Activated CD8-positive, alpha-beta T cell treated with anti-CD3 and anti-CD28 coated beads, Interleukin-2, amount 10 ng/mL, durations not matched to agents 7 days and 5 days (primary cell): ENCODE results near the gene FKBP15. TPM values are rescaled to one million over a fixed set of nuclear protein-coding genes. Genes with fewer than 3 reads are reported as not detected.

ENCODE experiments used
- ATAC-seq: fragments of 150-1000 bp; cut with Tn5 transposase; one replicate; pipeline ENCODE4 v1.10.0; 2021; ENCODE audit warnings: moderate library complexity
- CTCF ChIA-PET: fragments of 350-600 bp; sonication (Branson Sonifier 250); formaldehyde crosslinking; loops from one replicate; lab custom pipeline; 2021; ENCODE audit warnings: antibody characterized with exemption; lab: Charles Lee
- POLR2A ChIA-PET: fragments of 350-600 bp; sonication (Branson Sonifier 250); formaldehyde crosslinking; loops from one replicate; lab custom pipeline; 2021; ENCODE audit warnings: antibody characterized with exemption; lab: Charles Lee
- DNase-seq: peaks from one replicate; pipeline ENCODE4 v3.0.0-alpha.2; 2020
- H3K27ac Mint-ChIP-seq: one replicate; pipeline ENCODE4 v1.8.0; 2021; ENCODE audit warnings: mild to moderate bottlenecking, mixed read lengths
- H3K27me3 Mint-ChIP-seq: one replicate; pipeline ENCODE4 v1.8.0; 2021; ENCODE audit warnings: low read depth, mixed read lengths
- H3K36me3 Mint-ChIP-seq: one replicate; pipeline ENCODE4 v1.8.0; 2021; ENCODE audit warnings: low read depth, mixed read lengths
- H3K4me1 Mint-ChIP-seq: one replicate; pipeline ENCODE4 v1.8.0; 2021; ENCODE audit warnings: low read depth, mixed read lengths
- H3K4me3 Mint-ChIP-seq: one replicate; pipeline ENCODE4 v1.8.0; 2021; ENCODE audit warnings: mild to moderate bottlenecking, mixed read lengths
- H3K9me3 Mint-ChIP-seq: one replicate; pipeline ENCODE4 v1.8.0; 2022; ENCODE audit warnings: mixed read lengths; ENCODE audit not compliant: insufficient read depth
- total RNA-seq, 2 experiments: library from RNA; stranded (reverse); gene quantifications; one replicate each; pipeline ENCODE4 v1.2.3, GENCODE V29; 2021

FKBP15 gene
- total RNA-seq, 2 experiments from 2014 or later, result 34.5 to 36.3 TPM

GRCh38 chr9:113181165-113181564, 39.9 kb downstream of the FKBP15 start:
- Mint-ChIP-seq H3K4me1 (no peaks in the 10 kb centered on the region), H3K27ac (no peak overlapping the region), H3K36me3 (peaks cover 70% of the 10 kb centered on the region), H3K27me3 (no peaks in the 10 kb centered on the region), H3K4me3 (no peak overlapping the region), H3K9me3 (no peaks in the 10 kb centered on the region)
- no peak for DNase-seq
- CTCF ChIA-PET, result no interaction called here
- no peak for ATAC-seq
- POLR2A ChIA-PET, result no interaction called here

- no peak for ATAC-seq
- Mint-ChIP-seq H3K4me3 (no peak overlapping the region), H3K27me3 (no peaks in the 10 kb centered on the region), H3K27ac (no peak overlapping the region), H3K36me3 (peaks cover 65% of the 10 kb centered on the region), H3K4me1 (no peaks in the 10 kb centered on the region), H3K9me3 (no peaks in the 10 kb centered on the region)
- no peak for DNase-seq
- ChIA-PET CTCF (interaction anchor here (1.0 to 1.6 kb wide), 3 partner anchors 24 to 221 kb away, joined by 3 to 4 read pairs (median 3); partner anchors contain the start of gene ALAD), POLR2A (no interaction called here)
Observed at GRCh38 chr9:113179839-113180238, 41.2 kb downstream of the FKBP15 start.

DNA sequence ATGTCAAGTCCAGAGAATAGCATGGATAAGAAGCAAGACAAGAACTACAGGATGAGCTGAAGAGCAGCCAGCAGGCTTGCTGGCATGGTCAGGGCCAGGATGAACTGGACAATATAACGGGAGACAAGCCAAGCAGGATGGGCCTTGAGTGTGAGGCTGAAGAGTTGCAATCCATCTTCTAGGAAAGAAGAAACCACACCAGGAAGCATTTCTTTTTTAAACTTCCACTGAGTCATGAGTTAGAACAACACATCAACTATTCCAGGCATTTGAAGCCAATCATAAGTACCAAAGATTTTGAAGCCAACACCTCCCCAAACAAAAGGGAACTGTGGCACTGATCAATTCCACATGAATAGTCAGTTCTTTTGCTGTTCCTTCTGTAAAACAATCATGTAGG, 43.0 kb downstream of the FKBP15 start:
- ATAC-seq (no peak), DNase-seq (no peak)
- ChIA-PET POLR2A (no interaction called here), CTCF (no interaction called here)
- Mint-ChIP-seq H3K27me3 (no peaks in the 10 kb centered on the region), H3K4me3 (no peak overlapping the region), H3K36me3 (peaks cover 63% of the 10 kb centered on the region), H3K9me3 (no peaks in the 10 kb centered on the region), H3K4me1 (no peaks in the 10 kb centered on the region), H3K27ac (no peak overlapping the region)

DNA sequence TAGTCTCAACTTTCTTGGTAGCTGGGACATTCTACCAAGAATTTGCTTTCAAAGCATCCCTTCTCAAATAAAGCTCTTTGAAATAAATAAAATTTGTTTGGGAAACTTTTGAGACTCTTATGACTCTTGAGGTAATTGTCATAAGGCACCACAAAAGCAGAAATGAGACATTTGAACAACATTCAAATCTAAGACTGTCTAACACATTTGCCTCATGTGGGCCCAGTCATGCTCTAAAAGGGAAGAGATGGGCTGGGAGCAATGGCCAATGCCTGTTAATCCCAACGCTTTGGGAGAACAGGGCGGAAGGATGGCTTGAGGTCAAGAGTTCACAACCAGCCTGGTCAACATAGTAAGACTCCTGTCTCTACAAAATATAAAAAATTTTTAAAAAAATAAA, 43.8 kb downstream of the FKBP15 start:
- CTCF ChIA-PET, result no interaction called here
- DNase-seq (no peak), ATAC-seq (no peak)
- Mint-ChIP-seq H3K4me1 (no peaks in the 10 kb centered on the region), H3K4me3 (no peak overlapping the region), H3K36me3 (peaks cover 63% of the 10 kb centered on the region), H3K27ac (no peak overlapping the region), H3K9me3 (no peaks in the 10 kb centered on the region), H3K27me3 (no peaks in the 10 kb centered on the region)
- POLR2A ChIA-PET, result no interaction called here

GRCh38 chr9:113176803-113177202, 44.3 kb downstream of the FKBP15 start:
- H3K4me1 Mint-ChIP-seq, result no peaks in the 10 kb centered on the region

DNA sequence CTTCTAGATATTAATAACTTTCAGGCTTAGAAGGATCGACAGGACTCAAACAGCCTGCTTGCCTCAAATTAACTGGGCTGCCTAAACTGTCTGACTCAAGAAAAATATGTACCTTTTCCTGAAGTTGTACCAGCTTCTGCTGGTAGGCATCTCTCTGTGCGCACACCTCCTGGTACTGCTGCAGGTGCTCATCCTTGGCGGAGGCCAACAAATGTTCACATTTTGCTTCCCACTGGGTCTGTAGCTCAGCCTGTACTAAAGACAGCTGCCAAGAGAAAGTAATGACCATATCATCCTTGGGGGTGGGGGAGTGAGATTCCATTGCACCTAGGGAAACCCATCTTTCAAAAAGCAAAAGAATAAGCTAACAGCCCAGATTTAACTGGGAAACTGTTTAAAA, 47.7 kb downstream of the FKBP15 start:
- Mint-ChIP-seq H3K4me3 (no peak overlapping the region), H3K27me3 (no peaks in the 10 kb centered on the region), H3K36me3 (peaks cover 68% of the 10 kb centered on the region), H3K9me3 (no peaks in the 10 kb centered on the region), H3K4me1 (no peaks in the 10 kb centered on the region), H3K27ac (no peak overlapping the region)
- DNase-seq (no peak), ATAC-seq (no peak)
- CTCF ChIA-PET, result interaction anchor here (1.0 to 1.5 kb wide), 4 partner anchors 11 to 62 kb away, joined by 3 to 4 read pairs (median 3); no protein-coding TSS in a partner anchor
- POLR2A ChIA-PET, result no interaction called here

More at GRCh38 chr9:113176803-113177202, 44.3 kb downstream of the FKBP15 start:
- ATAC-seq (no peak), DNase-seq (no peak)
- POLR2A ChIA-PET, result no interaction called here
- H3K27me3 Mint-ChIP-seq, result no peaks in the 10 kb centered on the region
- no peak overlapping the region for H3K4me3 Mint-ChIP-seq
- no peak overlapping the region for H3K27ac Mint-ChIP-seq
- peaks cover 64% of the 10 kb centered on the region for H3K36me3 Mint-ChIP-seq
- CTCF ChIA-PET, result no interaction called here
- no peaks in the 10 kb centered on the region for H3K9me3 Mint-ChIP-seq

DNA sequence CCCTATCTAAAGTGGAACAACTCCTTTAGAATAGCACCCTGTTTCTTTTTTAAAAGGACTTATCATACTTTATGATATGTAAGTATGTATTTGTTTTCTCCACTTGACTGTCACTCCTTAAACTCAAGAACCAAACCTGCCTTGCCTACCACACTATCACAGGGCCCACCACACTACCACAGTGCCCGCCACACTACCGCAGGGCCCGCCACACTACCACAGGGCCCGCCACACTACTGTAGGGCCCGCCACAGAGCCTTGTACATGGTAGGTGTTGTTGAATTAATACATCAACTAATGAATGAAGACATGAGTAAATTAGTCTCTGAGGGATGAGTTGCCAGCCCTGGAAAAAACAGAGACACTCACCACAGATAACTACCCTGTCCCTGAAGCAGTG, 52.3 kb downstream of the FKBP15 start:
- no peak overlapping the region for H3K27ac Mint-ChIP-seq

DNA sequence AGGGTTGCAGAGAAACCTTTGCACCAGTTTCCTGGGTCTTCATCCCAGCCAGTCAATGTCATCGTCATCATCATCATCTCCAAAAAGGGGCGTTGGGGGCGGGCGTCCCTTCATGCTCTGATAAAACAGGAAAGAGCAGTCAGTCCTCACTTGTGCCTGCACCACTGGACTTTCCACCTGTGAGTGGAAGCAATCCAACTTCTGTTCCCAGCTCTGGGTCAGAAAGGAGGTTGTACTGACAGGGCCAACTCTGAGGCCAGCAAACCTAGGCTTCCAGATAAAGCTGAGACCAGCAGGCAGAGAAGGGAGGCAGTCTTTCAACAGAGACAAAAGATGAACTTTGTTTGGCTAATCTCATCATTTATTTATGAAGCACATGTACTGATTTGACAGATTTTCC, 55.0 kb downstream of the FKBP15 start:
- CTCF ChIA-PET, result no interaction called here
- Mint-ChIP-seq H3K27me3 (no peaks in the 10 kb centered on the region), H3K36me3 (peaks cover 67% of the 10 kb centered on the region), H3K4me1 (no peaks in the 10 kb centered on the region), H3K9me3 (no peaks in the 10 kb centered on the region), H3K4me3 (no peak overlapping the region), H3K27ac (no peak overlapping the region)
- POLR2A ChIA-PET, result no interaction called here
- DNase-seq, result no peak
- no peak for ATAC-seq

More for the DNA sequence above, 52.3 kb downstream of the FKBP15 start:
- CTCF ChIA-PET, result no interaction called here
- ATAC-seq (no peak), DNase-seq (no peak)
- Mint-ChIP-seq H3K27me3 (no peaks in the 10 kb centered on the region), H3K36me3 (peaks cover 72% of the 10 kb centered on the region), H3K9me3 (no peaks in the 10 kb centered on the region), H3K4me3 (no peak overlapping the region), H3K4me1 (no peaks in the 10 kb centered on the region)
- POLR2A ChIA-PET, result no interaction called here

DNA sequence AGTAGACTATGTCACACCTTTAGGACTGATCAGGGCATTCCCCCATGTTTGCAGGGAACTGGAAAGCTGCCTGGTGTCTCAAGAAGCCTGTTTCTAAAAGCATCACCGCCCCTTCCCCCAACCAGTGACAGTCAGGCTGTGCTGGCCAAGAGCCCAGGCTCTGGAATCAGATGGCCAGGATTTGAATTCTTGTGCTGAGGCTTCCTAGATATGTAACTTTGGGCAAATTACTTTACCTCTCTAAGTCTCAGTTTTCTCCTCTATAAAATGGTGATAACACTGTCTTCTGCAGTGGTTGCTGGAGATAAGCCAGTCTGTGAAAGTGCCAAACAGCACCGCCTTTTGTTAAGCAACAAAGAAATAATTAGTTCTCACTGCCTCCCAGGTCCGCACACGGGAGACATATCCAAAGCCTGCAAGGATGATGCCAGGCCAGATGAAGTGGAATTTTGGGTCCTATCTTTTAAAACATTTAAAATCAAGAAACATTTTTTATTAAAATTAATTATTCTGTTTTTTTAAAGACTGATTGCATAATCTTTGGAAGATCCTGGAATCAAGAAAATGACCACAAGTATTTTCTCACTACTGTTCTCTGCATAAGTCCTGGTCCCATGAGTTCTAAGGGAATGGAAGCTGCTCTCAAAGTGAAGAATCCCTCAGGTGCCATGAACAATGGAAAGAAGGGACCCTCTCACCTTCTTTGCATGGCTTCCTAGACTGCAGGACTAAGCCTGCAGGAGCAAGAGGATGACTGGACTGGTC, 56.4 kb downstream of the FKBP15 start:
- ChIA-PET POLR2A (no interaction called here), CTCF (no interaction called here)
- no peaks in the 10 kb centered on the region for H3K4me1 Mint-ChIP-seq
- no peak overlapping the region for H3K27ac Mint-ChIP-seq
- H3K4me3 Mint-ChIP-seq, result no peak overlapping the region
- ATAC-seq (no peak), DNase-seq (no peak)
- H3K27me3 Mint-ChIP-seq, result no peaks in the 10 kb centered on the region
- peaks cover 65% of the 10 kb centered on the region for H3K36me3 Mint-ChIP-seq
- H3K9me3 Mint-ChIP-seq, result no peaks in the 10 kb centered on the region

DNA sequence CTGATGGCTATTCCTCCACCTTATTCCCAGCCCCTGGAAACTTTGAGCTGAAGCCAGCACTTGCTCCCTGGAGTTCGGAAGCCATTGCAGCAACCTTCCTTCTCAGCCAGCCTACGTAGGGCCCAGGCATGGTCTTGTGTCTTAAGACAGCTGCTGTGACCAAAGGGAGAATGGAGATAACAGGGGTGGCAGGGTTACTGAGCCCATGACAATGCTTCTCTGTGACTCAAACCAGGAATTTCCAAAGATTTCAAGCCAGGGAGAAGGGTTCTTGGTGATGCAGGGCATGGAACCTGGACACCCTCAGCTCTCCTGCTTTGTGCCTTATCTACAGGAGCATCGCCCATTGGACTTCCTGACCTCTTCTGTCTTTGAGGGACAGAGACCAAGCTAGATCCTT, 58.1 kb downstream of the FKBP15 start:
- no peaks in the 10 kb centered on the region for H3K9me3 Mint-ChIP-seq
- ATAC-seq (no peak), DNase-seq (no peak)
- no peak overlapping the region for H3K27ac Mint-ChIP-seq
- CTCF ChIA-PET, result no interaction called here
- H3K36me3 Mint-ChIP-seq, result peaks cover 57% of the 10 kb centered on the region
- H3K4me1 Mint-ChIP-seq, result no peaks in the 10 kb centered on the region
- H3K4me3 Mint-ChIP-seq, result no peak overlapping the region
- POLR2A ChIA-PET, result interaction anchor here (1.1 kb wide), 1 partner anchor 59 kb away, joined by 4 read pairs; the partner anchor contains the start of genes FKBP15 and SLC31A1
- no peaks in the 10 kb centered on the region for H3K27me3 Mint-ChIP-seq

- POLR2A ChIA-PET, result no interaction called here
- DNase-seq (no peak), ATAC-seq (no peak)
- Mint-ChIP-seq H3K27me3 (no peaks in the 10 kb centered on the region), H3K27ac (no peak overlapping the region), H3K9me3 (no peaks in the 10 kb centered on the region), H3K36me3 (peaks cover 45% of the 10 kb centered on the region), H3K4me3 (no peak overlapping the region), H3K4me1 (peaks cover 16% of the 10 kb centered on the region)
- CTCF ChIA-PET, result no interaction called here
Observed at GRCh38 chr9:113160571-113160970, 60.5 kb downstream of the FKBP15 start.

GRCh38 chr9:113158446-113158845, 62.6 kb downstream of the FKBP15 start:
- peaks cover 26% of the 10 kb centered on the region for H3K4me1 Mint-ChIP-seq
- no peak overlapping the region for H3K27ac Mint-ChIP-seq
- ATAC-seq (no peak), DNase-seq (no peak)
- ChIA-PET CTCF (interaction anchor here (1.2 kb wide), 1 partner anchor 116 kb away, joined by 4 read pairs; the partner anchor contains the start of gene CDC26), POLR2A (no interaction called here)
- H3K4me3 Mint-ChIP-seq, result no peak overlapping the region
- no peaks in the 10 kb centered on the region for H3K9me3 Mint-ChIP-seq
- no peaks in the 10 kb centered on the region for H3K27me3 Mint-ChIP-seq
- peaks cover 33% of the 10 kb centered on the region for H3K36me3 Mint-ChIP-seq
